ENCODE results near the gene SRPK2.

GRCh38 chr7:105304040-105304895 lies 84.5 kb downstream of the SRPK2 start:
- TF ChIP-seq EP300 (conservative IDR thresholded peaks at IDR 0.05; ENCODE audit: poor library complexity, severe bottlenecking) (no peak), CTCF (IDR thresholded peaks at IDR 0.05; ENCODE audit: poor library complexity, severe bottlenecking) (no peak)

Measured in neural cell (in vitro differentiated cells).